ENCODE measurements around the gene TNFSF13. TPM values are rescaled to one million over a fixed set of nuclear protein-coding genes. Genes with fewer than 3 reads are reported as not detected.

The TNFSF13 gene
- total RNA-seq, 2 experiments from 2014 or later: 4.0 to 6.9 TPM

- POLR2A ChIA-PET: interaction anchor here (0.7 to 2.8 kb wide), 13 partner anchors 9 to 689 kb away, joined by 3 to 19 read pairs (median 4); partner anchors contain the start of genes CD68, MPDU1, POLR2A and SOX15
- Mint-ChIP-seq H3K4me1 (ENCODE audit: low read depth) (peaks cover 60% of the 10 kb centered on the region), H3K4me3 (peak overlapping the region; percentile 85), H3K36me3 (ENCODE audit: low read depth) (peaks cover 13% of the 10 kb centered on the region), H3K27ac (peak overlapping the region; percentile 86), H3K9me3 (no peaks in the 10 kb centered on the region), H3K27me3 (no peaks in the 10 kb centered on the region)
- TF ChIP-seq, protein P1, sequence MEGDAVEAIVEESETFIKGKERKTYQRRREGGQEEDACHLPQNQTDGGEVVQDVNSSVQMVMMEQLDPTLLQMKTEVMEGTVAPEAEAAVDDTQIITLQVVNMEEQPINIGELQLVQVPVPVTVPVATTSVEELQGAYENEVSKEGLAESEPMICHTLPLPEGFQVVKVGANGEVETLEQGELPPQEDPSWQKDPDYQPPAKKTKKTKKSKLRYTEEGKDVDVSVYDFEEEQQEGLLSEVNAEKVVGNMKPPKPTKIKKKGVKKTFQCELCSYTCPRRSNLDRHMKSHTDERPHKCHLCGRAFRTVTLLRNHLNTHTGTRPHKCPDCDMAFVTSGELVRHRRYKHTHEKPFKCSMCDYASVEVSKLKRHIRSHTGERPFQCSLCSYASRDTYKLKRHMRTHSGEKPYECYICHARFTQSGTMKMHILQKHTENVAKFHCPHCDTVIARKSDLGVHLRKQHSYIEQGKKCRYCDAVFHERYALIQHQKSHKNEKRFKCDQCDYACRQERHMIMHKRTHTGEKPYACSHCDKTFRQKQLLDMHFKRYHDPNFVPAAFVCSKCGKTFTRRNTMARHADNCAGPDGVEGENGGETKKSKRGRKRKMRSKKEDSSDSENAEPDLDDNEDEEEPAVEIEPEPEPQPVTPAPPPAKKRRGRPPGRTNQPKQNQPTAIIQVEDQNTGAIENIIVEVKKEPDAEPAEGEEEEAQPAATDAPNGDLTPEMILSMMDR (IDR thresholded peaks at IDR 0.05): no peak
- CTCF ChIA-PET: interaction anchor here (1.1 to 7.9 kb wide), 6 partner anchors 9 to 205 kb away, joined by 3 to 186 read pairs (median 6); partner anchors contain the start of gene TNFSF12
- DNase-seq (peak; percentile 40), ATAC-seq (no peak)
- intact Hi-C loops (cut with micrococcal nuclease): no loop called here
Measured at GRCh38 chr17:7557775-7558543, 591 bp upstream of the TNFSF13 start.

- ChIA-PET CTCF (interaction anchor here (0.8 to 7.9 kb wide), 36 partner anchors 11 to 238 kb away, joined by 3 to 186 read pairs (median 8); partner anchors contain the start of genes ACAP1, FXR2, MPDU1 and PLSCR3), POLR2A (interaction anchor here (0.7 to 5.3 kb wide), 23 partner anchors 7 to 208 kb away, joined by 3 to 100 read pairs (median 6); partner anchors contain the start of genes CD68, POLR2A, SOX15 and TP53)
- Mint-ChIP-seq H3K4me3 (peak overlapping the region; percentile 85), H3K4me1 (ENCODE audit: low read depth) (peaks cover 59% of the 10 kb centered on the region), H3K27ac (peak overlapping the region; percentile 91), H3K27me3 (no peaks in the 10 kb centered on the region), H3K36me3 (ENCODE audit: low read depth) (peaks cover 23% of the 10 kb centered on the region), H3K9me3 (no peaks in the 10 kb centered on the region)
- ATAC-seq (no peak), DNase-seq (peak; percentile 2)
- intact Hi-C loops (cut with micrococcal nuclease): loop anchor here (5.0 to 10.0 kb wide), 3 partner anchors 37 to 205 kb away; partner anchors contain the start of genes FGF11, KCTD11, TMEM102 and TMEM95
- TF ChIP-seq, protein P1 (IDR thresholded peaks at IDR 0.05): no peak
Measured at GRCh38 chr17:7559320-7560171, 996 bp downstream of the TNFSF13 start.

- H3K9me3 Mint-ChIP-seq: no peaks in the 10 kb centered on the region
- peak; percentile 80 for DNase-seq
- POLR2A ChIA-PET: interaction anchor here (0.6 to 5.3 kb wide), 33 partner anchors 8 to 250 kb away, joined by 3 to 100 read pairs (median 6); partner anchors contain the start of genes CD68, GPS2, POLR2A and TNFSF12
- intact Hi-C loops (cut with micrococcal nuclease): loop anchor here (5.0 to 10.0 kb wide), 3 partner anchors 38 to 206 kb away; partner anchors contain the start of genes FGF11, KCTD11, TMEM102 and TMEM95
- TF ChIP-seq, protein P1 (IDR thresholded peaks at IDR 0.05): no peak
- H3K4me1 Mint-ChIP-seq (ENCODE audit: low read depth): peaks cover 55% of the 10 kb centered on the region
- H3K4me3 Mint-ChIP-seq: peak overlapping the region; percentile 85
- CTCF ChIA-PET: interaction anchor here (0.6 to 7.9 kb wide), 62 partner anchors 8 to 514 kb away, joined by 3 to 186 read pairs (median 5); partner anchors contain the start of genes ACAP1, FXR2, MPDU1 and PLSCR3
- peak; percentile 40 for ATAC-seq
- H3K27ac Mint-ChIP-seq: peak overlapping the region; percentile 91
- peaks cover 30% of the 10 kb centered on the region for H3K36me3 Mint-ChIP-seq (ENCODE audit: low read depth)
- no peaks in the 10 kb centered on the region for H3K27me3 Mint-ChIP-seq
Measured at GRCh38 chr17:7560172-7561027, 1.9 kb downstream of the TNFSF13 start.

DNA sequence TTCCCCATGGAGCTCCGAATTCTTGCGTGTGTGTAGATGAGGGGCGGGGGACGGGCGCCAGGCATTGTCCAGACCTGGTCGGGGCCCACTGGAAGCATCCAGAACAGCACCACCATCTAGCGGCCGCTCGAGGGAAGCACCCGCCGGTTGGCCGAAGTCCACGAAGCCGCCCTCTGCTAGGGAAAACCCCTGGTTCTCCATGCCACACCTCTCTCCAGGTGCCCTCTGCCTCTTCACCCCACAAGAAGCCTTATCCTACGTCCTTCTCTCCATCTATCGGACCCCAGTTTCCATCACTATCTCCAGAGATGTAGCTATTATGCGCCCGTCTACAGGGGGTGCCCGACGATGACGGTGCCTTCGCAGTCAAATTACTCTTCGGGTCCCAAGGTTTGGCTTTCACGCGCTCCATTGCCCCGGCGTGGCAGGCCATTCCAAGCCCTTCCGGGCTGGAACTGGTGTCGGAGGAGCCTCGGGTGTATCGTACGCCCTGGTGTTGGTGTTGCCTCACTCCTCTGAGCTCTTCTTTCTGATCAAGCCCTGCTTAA, 2.6 kb downstream of the TNFSF13 start:
- Mint-ChIP-seq H3K27me3 (no peaks in the 10 kb centered on the region), H3K9me3 (no peaks in the 10 kb centered on the region), H3K4me3 (peak overlapping the region; percentile 85), H3K27ac (peak overlapping the region; percentile 91), H3K36me3 (ENCODE audit: low read depth) (peaks cover 35% of the 10 kb centered on the region), H3K4me1 (ENCODE audit: low read depth) (peaks cover 52% of the 10 kb centered on the region)
- ATAC-seq (peak; percentile 76), DNase-seq (peak; percentile 93)
- intact Hi-C loops (cut with micrococcal nuclease): loop anchor here (5.0 to 10.0 kb wide), 3 partner anchors 39 to 206 kb away; partner anchors contain the start of genes FGF11, KCTD11, TMEM102 and TMEM95
- CTCF ChIA-PET: interaction anchor here (0.6 to 7.9 kb wide), 62 partner anchors 9 to 515 kb away, joined by 3 to 186 read pairs (median 5); partner anchors contain the start of genes ACAP1, FXR2, MPDU1 and PLSCR3
- TF ChIP-seq, protein P1 (IDR thresholded peaks at IDR 0.05): peak; percentile 79
- POLR2A ChIA-PET: interaction anchor here (0.6 to 5.3 kb wide), 34 partner anchors 9 to 251 kb away, joined by 3 to 100 read pairs (median 6); partner anchors contain the start of genes CD68, GPS2, POLR2A and TNFSF12

All from activated CD8-positive, alpha-beta T cell treated with anti-CD3 and anti-CD28 coated beads for 36 hours (primary cell).